HFFc6 (cell line): ENCODE results near the gene OGFOD3. TPM values are rescaled to one million over a fixed set of nuclear protein-coding genes. Genes with fewer than 3 reads are reported as not detected.
"Not testable (repeated sequence)": the region's sequence is repeated elsewhere in the genome, so short reads cannot be mapped to it uniquely, and the experiment has no call there.

Source experiments
- DNase-seq: peaks from one replicate; pipeline ENCODE4 v3.0.0-alpha.2; 2018
- H3K27ac Mint-ChIP-seq: 2 replicates; pipeline ENCODE4 v1.8.0; 2020; ENCODE audit warnings: mild to moderate bottlenecking, mixed read lengths
- H3K27me3 Mint-ChIP-seq: 2 replicates; pipeline ENCODE4 v1.8.0; 2021; ENCODE audit warnings: mild to moderate bottlenecking, moderate library complexity, mixed read lengths; ENCODE audit not compliant: insufficient read depth
- H3K36me3 Mint-ChIP-seq: 2 replicates; pipeline ENCODE4 v1.8.0; 2021; ENCODE audit warnings: low read depth, mixed read lengths
- H3K4me1 Mint-ChIP-seq: 2 replicates; pipeline ENCODE4 v1.8.0; 2020; ENCODE audit warnings: low read depth, mixed read lengths
- H3K4me3 Mint-ChIP-seq: 2 replicates; pipeline ENCODE4 v1.8.0; 2020; ENCODE audit warnings: mild to moderate bottlenecking, moderate library complexity, mixed read lengths
- H3K9me3 Mint-ChIP-seq: 2 replicates; pipeline ENCODE4 v1.8.0; 2020; ENCODE audit warnings: mild to moderate bottlenecking, mixed read lengths
- total RNA-seq, 6 experiments: library from RNA; stranded (reverse); fragmentation: NEBNext Ultra II Directional; extraction: Animal tissue kit (Norgen Biotek cat#: 25700); gene quantifications; 2 replicates in 1 of 6; 3 replicates in 5 of 6; pipeline ENCODE4 v1.2.3, GENCODE V29; 2021
- TF ChIP-seq, protein P1 (sequence below): fragments of 200-600 bp; sonication (generic); IDR thresholded peaks from 2 replicates; pipeline ENCODE4 v1.5.0; 2021; ENCODE audit warnings: antibody characterized with exemption, mild to moderate bottlenecking

OGFOD3 gene
- total RNA-seq, 6 experiments from 2014 or later, result 26.5 to 31.2 (median 27.9) TPM

DNA sequence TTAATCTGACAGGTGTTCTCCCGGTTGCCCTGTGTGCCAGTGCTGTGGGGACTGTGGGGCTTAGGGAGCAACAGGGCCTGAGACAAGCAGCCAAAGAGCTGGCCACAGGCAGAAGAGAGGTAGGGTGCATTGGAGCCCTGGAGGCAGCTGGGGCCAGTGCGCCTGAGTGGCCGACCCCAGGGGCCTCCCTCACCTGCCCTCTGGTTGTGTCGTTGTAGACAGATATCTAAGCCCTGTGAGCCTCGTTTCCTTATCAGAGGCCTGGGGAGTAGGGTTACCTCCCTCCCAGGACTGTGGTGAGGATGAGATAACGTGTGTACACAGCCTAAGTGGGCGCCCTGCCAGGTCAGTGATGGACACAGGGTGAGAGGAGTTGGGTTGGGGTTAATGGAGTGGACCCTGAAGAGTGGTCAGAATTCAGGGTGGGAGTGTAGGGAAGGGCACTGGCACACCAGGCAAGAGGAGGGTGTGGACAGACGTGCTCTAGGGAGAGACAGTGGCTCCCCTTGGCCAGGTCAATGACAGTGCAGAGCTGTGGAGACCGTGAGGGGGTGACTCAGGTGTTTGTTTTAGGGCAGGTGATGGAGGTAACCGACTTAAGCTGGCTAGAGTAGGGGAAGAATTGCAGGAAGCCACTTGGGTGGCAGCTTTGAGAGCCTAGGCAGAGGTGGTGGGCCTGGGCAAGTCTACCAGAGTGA is 43.6 kb upstream of the OGFOD3 start:
- H3K4me1 Mint-ChIP-seq, result peaks cover 22% of the 10 kb centered on the region
- no peaks in the 10 kb centered on the region for H3K27me3 Mint-ChIP-seq
- TF ChIP-seq, protein P1, sequence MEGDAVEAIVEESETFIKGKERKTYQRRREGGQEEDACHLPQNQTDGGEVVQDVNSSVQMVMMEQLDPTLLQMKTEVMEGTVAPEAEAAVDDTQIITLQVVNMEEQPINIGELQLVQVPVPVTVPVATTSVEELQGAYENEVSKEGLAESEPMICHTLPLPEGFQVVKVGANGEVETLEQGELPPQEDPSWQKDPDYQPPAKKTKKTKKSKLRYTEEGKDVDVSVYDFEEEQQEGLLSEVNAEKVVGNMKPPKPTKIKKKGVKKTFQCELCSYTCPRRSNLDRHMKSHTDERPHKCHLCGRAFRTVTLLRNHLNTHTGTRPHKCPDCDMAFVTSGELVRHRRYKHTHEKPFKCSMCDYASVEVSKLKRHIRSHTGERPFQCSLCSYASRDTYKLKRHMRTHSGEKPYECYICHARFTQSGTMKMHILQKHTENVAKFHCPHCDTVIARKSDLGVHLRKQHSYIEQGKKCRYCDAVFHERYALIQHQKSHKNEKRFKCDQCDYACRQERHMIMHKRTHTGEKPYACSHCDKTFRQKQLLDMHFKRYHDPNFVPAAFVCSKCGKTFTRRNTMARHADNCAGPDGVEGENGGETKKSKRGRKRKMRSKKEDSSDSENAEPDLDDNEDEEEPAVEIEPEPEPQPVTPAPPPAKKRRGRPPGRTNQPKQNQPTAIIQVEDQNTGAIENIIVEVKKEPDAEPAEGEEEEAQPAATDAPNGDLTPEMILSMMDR, result no peak
- H3K9me3 Mint-ChIP-seq, result no peaks in the 10 kb centered on the region
- no peak overlapping the region for H3K4me3 Mint-ChIP-seq
- no peak overlapping the region for H3K27ac Mint-ChIP-seq
- DNase-seq, result no peak
- H3K36me3 Mint-ChIP-seq, result peaks cover 9% of the 10 kb centered on the region

- DNase-seq, H3K36me3 Mint-ChIP-seq, H3K27me3 Mint-ChIP-seq, H3K27ac Mint-ChIP-seq, H3K9me3 Mint-ChIP-seq, H3K4me3 Mint-ChIP-seq: not testable (repeated sequence)
- peaks cover 23% of the 10 kb centered on the region for H3K4me1 Mint-ChIP-seq
These were observed 41.5 kb upstream of the OGFOD3 start for GRCh38 chr17:82459936-82460335.

- H3K4me3 Mint-ChIP-seq, result peak overlapping the region; percentile 94
- H3K36me3 Mint-ChIP-seq, result no peaks in the 10 kb centered on the region
- no peaks in the 10 kb centered on the region for H3K9me3 Mint-ChIP-seq
- TF ChIP-seq, protein P1, result no peak
- H3K27me3 Mint-ChIP-seq, result no peaks in the 10 kb centered on the region; the same call in 1 of the 2 replicates
- H3K27ac Mint-ChIP-seq, result peak overlapping the region; percentile 85
- H3K4me1 Mint-ChIP-seq, result peaks cover 23% of the 10 kb centered on the region
- peak; percentile 5 for DNase-seq
These were observed 40.6 kb upstream of the OGFOD3 start for GRCh38 chr17:82458885-82459424.

DNA sequence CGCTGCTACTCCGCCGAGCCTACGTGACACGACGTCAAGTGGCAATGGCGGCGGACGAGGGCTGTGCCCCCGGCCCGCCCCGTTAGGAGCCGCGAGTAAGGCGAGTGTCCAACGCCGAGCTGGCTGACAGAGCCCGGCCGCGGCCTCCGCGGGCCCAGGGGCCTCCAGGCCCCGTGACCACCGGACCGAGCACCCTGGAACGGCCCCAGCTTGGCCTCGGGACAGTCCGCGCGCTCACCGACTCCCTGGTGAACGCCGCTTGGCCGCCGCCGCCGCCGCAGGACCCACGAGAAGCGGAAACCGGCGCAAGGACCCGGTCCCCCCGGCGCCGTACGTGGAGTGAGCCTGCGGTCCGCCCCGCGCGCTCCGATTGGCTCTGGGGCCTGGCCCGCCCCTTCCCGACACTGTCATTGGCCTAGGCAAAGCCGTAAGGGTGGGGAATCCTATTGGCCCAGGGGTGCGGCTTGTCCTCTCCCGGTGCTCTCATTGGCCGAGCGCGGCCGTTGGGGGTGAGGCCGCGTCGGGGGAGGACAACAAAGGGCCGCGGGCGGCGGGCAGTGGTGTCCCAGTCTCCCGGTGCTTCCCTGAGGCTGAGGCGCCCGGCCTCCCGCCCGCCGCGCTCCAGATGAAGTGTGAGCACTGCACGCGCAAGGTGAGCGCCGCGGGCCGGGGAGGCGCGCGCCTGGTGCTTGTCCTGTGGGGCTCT is 39.9 kb upstream of the OGFOD3 start, which contains the start of gene NARF:
NARF (plus strand) TSS at position 563 of the 706 bp plus-strand sequence; CDS start at position 626, 63 bp downstream.
- H3K27ac Mint-ChIP-seq, result peak within 1 kb of the TSS; percentile 95
- H3K9me3 Mint-ChIP-seq, result no peaks in the 10 kb centered on the region
- peaks cover 23% of the 10 kb centered on the region for H3K4me1 Mint-ChIP-seq
- no peaks in the 10 kb centered on the region; the same call in 1 of the 2 replicates for H3K27me3 Mint-ChIP-seq
- TF ChIP-seq, protein P1, result no peak
- H3K4me3 Mint-ChIP-seq, result peak within 1 kb of the TSS; percentile 94
- DNase-seq, result peak; percentile 97
- no peaks in the 10 kb centered on the region for H3K36me3 Mint-ChIP-seq

DNA sequence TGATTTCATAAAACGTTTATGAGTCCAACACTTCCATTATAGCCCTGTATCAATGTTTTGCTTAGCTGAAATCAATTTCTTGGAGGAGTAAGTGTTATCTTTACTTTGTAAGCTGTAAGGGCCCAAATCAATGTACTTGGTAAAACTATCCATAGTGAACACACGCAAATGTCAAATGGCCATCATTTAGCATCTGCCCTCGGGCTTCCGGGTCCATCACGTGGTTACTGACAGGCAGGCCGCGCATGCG is 39.5 kb upstream of the OGFOD3 start:
- Mint-ChIP-seq H3K4me1 (peaks cover 23% of the 10 kb centered on the region), H3K27me3 (no peaks in the 10 kb centered on the region; the same call in 1 of the 2 replicates), H3K27ac (peak overlapping the region; percentile 95), H3K36me3 (no peaks in the 10 kb centered on the region), H3K4me3 (peak overlapping the region; percentile 94), H3K9me3 (no peaks in the 10 kb centered on the region)
- DNase-seq, result no peak
- TF ChIP-seq, protein P1, result no peak
